ENCODE results near the gene RMDN2. TPM values are rescaled to one million over a fixed set of nuclear protein-coding genes. Genes with fewer than 3 reads are reported as not detected.
"Not testable (repeated sequence)": the region's sequence is repeated elsewhere in the genome, so short reads cannot be mapped to it uniquely, and the experiment has no call there.

RMDN2 gene
- total RNA-seq, 1 donor from 2014 or later: 4.8 TPM

DNA sequence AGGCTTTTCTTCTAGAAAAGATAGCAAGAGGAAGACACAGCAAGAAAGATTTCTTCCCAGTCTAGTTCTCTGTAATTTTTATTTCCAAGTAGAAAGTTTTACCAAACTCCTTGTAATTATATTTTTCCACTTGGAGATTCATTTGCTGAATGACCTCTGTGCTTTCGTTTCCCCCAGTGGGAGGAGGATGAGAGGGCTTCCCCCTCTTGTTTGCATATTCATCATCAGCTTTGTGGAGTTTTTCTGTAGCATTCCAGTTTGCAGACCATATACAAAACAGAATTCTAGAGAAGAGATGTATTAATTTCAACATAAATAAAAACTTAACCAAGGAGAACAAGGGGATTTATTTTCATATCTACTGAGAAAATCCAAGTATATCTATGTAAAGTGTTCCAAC lies 51.3 kb downstream of the RMDN2 start:
- DNase-seq (ENCODE audit: low spot score): no peak
- intact Hi-C loops (cut with DNase I): no loop called here

DNA sequence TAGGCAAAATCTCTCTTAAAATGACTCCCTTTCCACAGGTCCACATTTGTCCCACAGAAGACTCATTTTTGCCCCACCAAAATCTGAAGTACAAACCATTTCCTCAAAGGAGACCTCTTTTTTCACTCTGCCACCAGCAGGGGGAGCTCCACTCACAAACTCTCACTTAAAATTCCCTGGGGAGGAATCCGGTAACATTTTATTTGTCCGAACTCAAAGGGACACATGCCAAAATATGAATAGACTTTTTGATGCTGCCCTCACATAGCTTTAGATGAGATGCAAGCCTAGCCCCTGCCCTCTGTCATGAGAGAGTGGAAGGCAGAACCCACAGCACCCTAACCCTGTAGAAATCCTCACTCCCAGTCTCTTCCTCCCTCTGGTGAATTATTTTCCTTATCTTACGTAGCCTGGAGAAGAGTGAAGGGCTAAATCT lies 57.1 kb downstream of the RMDN2 start:
- intact Hi-C loops (cut with DNase I): loop anchor here (2.0 to 10.0 kb wide), 3 partner anchors 93 to 293 kb away; partner anchors contain the start of gene CYP1B1
- DNase-seq (ENCODE audit: low spot score): no peak

DNA sequence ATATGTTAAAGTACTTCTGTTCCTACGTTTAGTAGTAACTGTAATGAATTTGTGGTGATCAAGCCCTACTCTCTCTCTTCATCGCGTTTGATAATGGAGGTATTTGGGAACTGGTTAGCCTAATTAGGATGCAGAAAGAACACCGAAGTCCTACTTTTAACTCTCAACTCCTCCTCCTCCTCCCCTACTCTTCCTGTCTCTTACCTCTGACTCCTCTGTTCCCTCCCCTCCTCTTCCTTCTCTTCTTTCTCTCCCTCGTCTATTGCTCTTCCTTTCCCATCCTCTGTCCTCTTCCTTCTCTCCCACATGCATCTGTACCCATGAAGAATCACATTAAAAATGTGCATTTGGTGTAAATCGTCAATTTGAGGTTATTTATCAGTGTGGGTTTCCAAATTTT lies 57.8 kb downstream of the RMDN2 start:
- DNase-seq (ENCODE audit: low spot score): no peak
- intact Hi-C loops (cut with DNase I): loop anchor here (2.0 to 10.0 kb wide), 3 partner anchors 92 to 292 kb away; partner anchors contain the start of gene CYP1B1

DNA sequence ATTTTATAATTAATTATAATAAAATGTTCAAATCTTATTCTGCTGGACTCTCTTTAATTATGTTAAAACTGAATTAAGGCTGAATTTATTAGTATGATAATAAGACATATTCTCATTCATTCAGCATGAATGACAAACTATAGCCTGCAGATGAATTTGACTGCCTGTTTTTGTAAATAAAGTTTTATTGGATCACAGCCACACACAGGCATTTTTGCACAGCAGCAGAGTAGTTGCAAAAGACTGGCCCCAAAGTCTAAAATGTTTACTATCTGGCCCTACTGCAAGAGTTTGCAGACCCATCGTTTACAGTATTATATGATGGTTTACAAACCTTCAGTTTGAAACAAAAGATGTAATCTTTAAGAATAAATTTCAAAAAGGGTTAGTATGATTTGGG lies 58.6 kb downstream of the RMDN2 start:
- DNase-seq (ENCODE audit: low spot score): no peak
- intact Hi-C loops (cut with DNase I): loop anchor here (2.0 to 10.0 kb wide), 3 partner anchors 91 to 291 kb away; partner anchors contain the start of gene CYP1B1

DNA sequence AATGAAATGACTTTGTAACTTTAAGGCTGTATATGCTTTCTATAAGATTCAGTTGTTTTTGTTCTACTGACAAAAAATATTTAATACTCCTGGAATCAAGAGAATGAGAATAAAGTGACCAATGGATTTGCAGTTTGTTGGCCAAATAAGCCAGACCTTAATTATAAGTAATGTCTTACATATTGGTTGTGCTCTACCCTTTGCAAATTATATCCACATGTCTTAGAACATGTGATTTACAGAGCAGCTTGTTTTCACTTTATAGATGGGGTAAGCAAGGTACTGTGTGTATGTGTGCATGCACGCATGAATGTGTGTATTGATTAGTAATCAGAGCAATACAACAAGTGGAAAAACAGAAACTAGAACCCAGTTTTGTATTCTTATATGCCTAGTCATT lies 59.1 kb downstream of the RMDN2 start:
- intact Hi-C loops (cut with DNase I): loop anchor here (5.0 to 10.0 kb wide), 2 partner anchors 91 to 133 kb away; partner anchors contain the start of gene CYP1B1
- DNase-seq (ENCODE audit: low spot score): no peak

DNA sequence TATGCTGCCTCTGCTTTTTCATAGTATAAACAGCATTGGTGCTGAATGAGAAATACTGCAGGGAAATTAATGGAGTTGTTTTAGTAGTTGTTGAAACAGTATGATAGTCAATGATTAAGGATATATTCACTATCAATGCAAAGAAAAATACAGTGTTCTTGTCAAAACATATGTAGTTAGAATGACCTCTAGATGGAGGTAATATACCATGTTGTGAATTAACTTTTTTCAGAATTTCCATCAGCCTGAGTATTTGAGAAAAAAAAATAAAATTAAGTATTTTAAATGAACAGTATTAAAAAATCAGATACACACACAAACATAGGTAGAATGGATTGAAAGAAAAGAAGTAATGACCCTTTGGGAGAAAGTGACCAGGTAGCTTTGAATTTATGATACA lies 59.5 kb downstream of the RMDN2 start:
- intact Hi-C loops (cut with DNase I): loop anchor here (5.0 to 10.0 kb wide), 2 partner anchors 90 to 133 kb away; partner anchors contain the start of gene CYP1B1
- no peak for DNase-seq (ENCODE audit: low spot score)

DNA sequence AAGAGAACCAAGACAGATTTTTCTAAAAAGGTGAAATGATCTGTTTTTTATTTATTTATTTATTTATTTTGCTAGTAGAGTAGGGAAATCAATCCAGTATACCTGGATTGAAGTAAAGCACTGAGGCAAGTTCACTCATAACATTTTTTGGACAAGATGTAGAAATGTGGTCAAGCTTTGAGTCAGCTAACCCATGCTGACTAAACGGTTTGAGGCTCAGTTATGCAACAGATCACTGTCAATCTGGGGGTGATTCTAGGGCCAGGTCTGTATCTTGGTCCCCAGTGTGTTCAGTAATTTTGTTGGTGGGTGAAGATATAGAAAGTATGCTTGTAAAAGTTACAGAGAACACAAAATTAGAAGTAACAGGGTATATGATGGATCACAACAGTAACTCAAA lies 60.2 kb downstream of the RMDN2 start:
- no peak for DNase-seq (ENCODE audit: low spot score)
- intact Hi-C loops (cut with DNase I): loop anchor here (10.0 kb wide), 1 partner anchor 89 kb away; the partner anchor contains the start of gene CYP1B1

- DNase-seq (ENCODE audit: low spot score): no peak
- intact Hi-C loops (cut with DNase I): loop anchor here (10.0 kb wide), 1 partner anchor 88 kb away; the partner anchor contains the start of gene CYP1B1
Measured at GRCh38 chr2:37987098-37987775, 62.1 kb downstream of the RMDN2 start.

GRCh38 chr2:37992601-37993000 lies 67.5 kb downstream of the RMDN2 start:
- no peak for DNase-seq (ENCODE audit: low spot score)
- intact Hi-C loops (cut with DNase I): no loop called here

GRCh38 chr2:37993143-37993542 lies 68.1 kb downstream of the RMDN2 start:
- intact Hi-C loops (cut with DNase I): no loop called here
- DNase-seq (ENCODE audit: low spot score): no peak

DNA sequence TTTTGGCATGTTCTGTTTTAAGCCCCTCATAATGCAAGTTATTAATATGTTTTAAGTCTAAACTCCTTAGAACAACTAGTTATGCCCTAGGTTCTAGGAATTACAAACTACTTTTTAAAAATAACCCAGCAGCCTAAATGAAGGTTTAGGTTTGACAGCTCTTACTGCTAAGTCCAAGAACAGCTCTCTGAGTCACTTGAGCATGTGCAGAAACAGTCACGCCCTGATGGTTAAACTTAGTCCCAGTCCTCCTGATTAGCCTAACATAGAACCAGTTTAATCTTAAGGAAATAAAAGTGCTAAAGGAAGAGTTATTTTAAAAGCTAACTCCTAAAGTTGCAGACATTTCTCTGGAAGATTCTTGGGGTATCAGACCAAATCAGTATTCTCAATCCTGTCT lies 72.5 kb downstream of the RMDN2 start:
- intact Hi-C loops (cut with DNase I): no loop called here
- no peak for DNase-seq (ENCODE audit: low spot score)

DNA sequence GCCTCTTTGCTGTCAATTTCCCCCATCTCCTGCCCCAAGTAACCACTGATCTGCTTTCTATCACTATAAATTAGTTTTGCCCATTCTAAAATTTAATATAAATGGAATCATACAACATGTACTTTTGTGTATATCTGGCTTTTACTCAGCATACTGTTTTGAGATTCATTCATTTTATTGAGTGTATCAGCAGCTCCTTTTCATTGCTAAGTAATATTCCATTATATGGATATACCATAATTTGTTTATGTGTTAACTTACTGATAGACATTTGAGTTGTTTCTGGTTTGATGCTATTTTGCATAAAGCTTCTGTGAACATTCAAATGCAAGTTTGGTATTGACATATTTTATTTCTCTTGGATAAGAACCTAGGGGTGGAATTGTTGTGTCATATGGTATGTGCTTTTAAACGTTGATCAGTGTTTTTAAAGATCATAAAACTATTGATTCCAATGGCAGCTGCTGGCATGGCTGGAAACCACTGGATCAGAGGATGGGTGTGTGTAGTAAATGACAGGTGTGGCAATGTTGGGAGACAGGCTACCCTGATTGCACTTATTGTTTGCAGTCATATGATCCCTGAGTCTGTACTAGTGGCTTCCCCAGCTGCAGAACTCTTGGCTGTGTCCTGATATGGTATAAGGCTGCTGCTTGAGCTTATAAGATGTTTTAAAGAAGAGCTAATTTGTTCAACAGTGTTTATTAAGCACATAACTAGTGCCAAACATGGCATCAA lies 75.6 kb downstream of the RMDN2 start:
- DNase-seq (ENCODE audit: low spot score): no peak
- intact Hi-C loops (cut with DNase I): no loop called here

- intact Hi-C loops (cut with DNase I); DNase-seq (ENCODE audit: low spot score): not testable (repeated sequence)
Measured at GRCh38 chr2:38010187-38010586, 85.1 kb downstream of the RMDN2 start.

- no peak for DNase-seq (ENCODE audit: low spot score)
- intact Hi-C loops (cut with DNase I): no loop called here
Measured at GRCh38 chr2:38010995-38011394, 85.9 kb downstream of the RMDN2 start.

GRCh38 chr2:38013158-38013752 lies 88.2 kb downstream of the RMDN2 start:
- DNase-seq (ENCODE audit: low spot score): no peak
- intact Hi-C loops (cut with DNase I): no loop called here

GRCh38 chr2:38016219-38016618 lies 91.1 kb downstream of the RMDN2 start:
- no peak for DNase-seq (ENCODE audit: low spot score)
- intact Hi-C loops (cut with DNase I): no loop called here

DNA sequence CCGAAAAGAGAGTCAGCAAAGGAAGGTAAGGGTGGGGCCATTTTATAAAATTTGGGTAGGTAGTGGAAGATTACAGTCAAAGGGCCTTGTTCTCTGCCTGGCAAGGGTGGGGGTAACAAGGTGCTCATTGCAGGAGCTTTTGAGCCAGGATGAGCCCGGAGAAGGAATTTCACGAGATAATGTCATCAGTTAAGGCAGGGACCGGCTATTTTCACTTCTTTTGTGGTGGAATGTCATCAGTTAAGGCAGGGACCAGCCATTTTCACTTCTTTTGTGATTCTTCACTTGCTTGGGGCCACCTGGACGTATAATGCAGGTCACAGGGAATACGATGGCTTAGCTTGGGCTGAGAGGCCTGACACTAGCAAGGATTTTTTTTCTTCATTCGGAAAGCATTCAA lies 92.7 kb downstream of the RMDN2 start:
- intact Hi-C loops (cut with DNase I): no loop called here
- DNase-seq (ENCODE audit: low spot score): no peak

GRCh38 chr2:38020359-38021069 lies 95.4 kb downstream of the RMDN2 start:
- DNase-seq (ENCODE audit: low spot score); intact Hi-C loops (cut with DNase I): not testable (repeated sequence)

- intact Hi-C loops (cut with DNase I): no loop called here
- no peak for DNase-seq (ENCODE audit: low spot score)
Measured at GRCh38 chr2:38021589-38021988, 96.5 kb downstream of the RMDN2 start.

- intact Hi-C loops (cut with DNase I): no loop called here
Measured at GRCh38 chr2:38026846-38027245, 101.8 kb downstream of the RMDN2 start.

More at GRCh38 chr2:38026846-38027245, 101.8 kb downstream of the RMDN2 start:
- DNase-seq (ENCODE audit: low spot score): no peak
